GM12878 (cell line): Measurements from ENCODE around the gene SSTR4.

Source experiments
- IKZF1 ChIP-seq: fragments of 450-650 bp; conservative IDR thresholded peaks from 2 replicates; pipeline ENCODE4 v1.6.1; 2017; ENCODE audit warnings: antibody characterized with exemption, mild to moderate bottlenecking
- JUND ChIP-seq: IDR thresholded peaks from 2 replicates; pipeline ENCODE4 v1.6.1; 2012; ENCODE audit warnings: low read depth, mild to moderate bottlenecking, low read length, improper control_type of control experiment, moderate library complexity
- PML ChIP-seq: IDR thresholded peaks from 2 replicates; pipeline ENCODE4 v1.6.1; 2012; ENCODE audit warnings: low read length, inconsistent platforms
- SMC3 ChIP-seq: IDR thresholded peaks from 2 replicates; pipeline ENCODE4 v1.6.1; 2011; ENCODE audit warnings: low read length, improper control_type of control experiment, borderline replicate concordance
- ZZZ3 ChIP-seq: IDR thresholded peaks from 2 replicates; pipeline ENCODE4 v1.6.1; 2011; ENCODE audit warnings: low read depth; ENCODE audit not compliant: control insufficient read depth, insufficient read length
- TF ChIP-seq, protein P1 (sequence below), 3 experiments: IDR thresholded peaks in 2 of 3; conservative IDR thresholded peaks in 1 of 3; 2 replicates each; pipeline ENCODE4 v1.5.1; 2011; ENCODE audit warnings: low read depth in 3 of 3, low read length in 3 of 3, mild to moderate bottlenecking in 3 of 3, control low read depth in 2 of 3, moderate library complexity in 2 of 3, inconsistent platforms in 1 of 3, mixed read lengths in 1 of 3; ENCODE audit not compliant: control insufficient read depth in 2 of 3, insufficient read depth in 1 of 3; ENCODE audit errors: extremely low read depth in 1 of 3

- TF ChIP-seq IKZF1 (no peak), JUND (no peak), PML (no peak), SMC3 (no peak), ZZZ3 (no peak)
- TF ChIP-seq, protein P1, sequence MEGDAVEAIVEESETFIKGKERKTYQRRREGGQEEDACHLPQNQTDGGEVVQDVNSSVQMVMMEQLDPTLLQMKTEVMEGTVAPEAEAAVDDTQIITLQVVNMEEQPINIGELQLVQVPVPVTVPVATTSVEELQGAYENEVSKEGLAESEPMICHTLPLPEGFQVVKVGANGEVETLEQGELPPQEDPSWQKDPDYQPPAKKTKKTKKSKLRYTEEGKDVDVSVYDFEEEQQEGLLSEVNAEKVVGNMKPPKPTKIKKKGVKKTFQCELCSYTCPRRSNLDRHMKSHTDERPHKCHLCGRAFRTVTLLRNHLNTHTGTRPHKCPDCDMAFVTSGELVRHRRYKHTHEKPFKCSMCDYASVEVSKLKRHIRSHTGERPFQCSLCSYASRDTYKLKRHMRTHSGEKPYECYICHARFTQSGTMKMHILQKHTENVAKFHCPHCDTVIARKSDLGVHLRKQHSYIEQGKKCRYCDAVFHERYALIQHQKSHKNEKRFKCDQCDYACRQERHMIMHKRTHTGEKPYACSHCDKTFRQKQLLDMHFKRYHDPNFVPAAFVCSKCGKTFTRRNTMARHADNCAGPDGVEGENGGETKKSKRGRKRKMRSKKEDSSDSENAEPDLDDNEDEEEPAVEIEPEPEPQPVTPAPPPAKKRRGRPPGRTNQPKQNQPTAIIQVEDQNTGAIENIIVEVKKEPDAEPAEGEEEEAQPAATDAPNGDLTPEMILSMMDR (IDR thresholded peaks at IDR 0.05 in 2 of 3, conservative IDR thresholded peaks at IDR 0.05 in 1 of 3; ENCODE audit: control insufficient read depth in 2 of 3, extremely low read depth in 1 of 3, insufficient read depth in 1 of 3, low read depth in 3 of 3, low read length in 3 of 3) = no peak
Observed at GRCh38 chr20:22998476-22998875, 36.6 kb upstream of the SSTR4 start.
